NCI-H2081 (cell line): Measurements from ENCODE around the gene DDAH1.

ENCODE experiments used
- DNase-seq, 2 experiments: peaks; one replicate each; lab custom pipeline; 2025; lab: John Stamatoyannopoulos, UW

DDAH1 gene

DNA sequence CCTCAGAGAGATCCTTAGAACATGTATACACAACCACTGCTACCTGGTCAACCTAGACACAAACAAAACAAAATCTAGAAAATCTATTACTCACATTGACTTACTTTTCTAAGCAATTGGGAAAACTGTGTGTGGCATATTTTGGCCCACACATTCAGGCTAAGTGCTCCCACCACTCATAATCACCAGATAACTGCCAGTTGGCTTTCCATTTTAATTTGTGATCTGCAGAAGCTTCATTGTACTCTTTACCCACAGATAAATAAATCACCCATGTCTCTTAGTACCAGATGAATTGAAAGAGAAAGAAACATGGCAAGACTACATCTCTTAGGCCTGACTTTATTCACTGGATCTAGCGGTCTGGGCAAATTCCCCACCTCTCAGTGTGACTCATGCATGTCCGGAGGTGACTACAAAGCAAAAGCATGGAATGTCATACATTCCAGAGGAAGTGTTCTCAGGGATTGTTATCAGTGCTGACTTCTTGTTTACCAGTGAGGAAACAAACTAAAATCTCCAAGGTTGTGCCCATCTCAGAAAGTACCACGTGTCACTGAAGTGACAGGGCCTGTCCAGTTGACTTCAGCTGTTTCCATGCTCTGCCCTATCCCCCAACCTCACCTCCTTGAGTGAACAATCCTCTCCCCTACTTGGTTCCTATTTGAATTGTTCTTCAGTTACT is 136.1 kb downstream of the DDAH1 start:
- no peak for DNase-seq

DNA sequence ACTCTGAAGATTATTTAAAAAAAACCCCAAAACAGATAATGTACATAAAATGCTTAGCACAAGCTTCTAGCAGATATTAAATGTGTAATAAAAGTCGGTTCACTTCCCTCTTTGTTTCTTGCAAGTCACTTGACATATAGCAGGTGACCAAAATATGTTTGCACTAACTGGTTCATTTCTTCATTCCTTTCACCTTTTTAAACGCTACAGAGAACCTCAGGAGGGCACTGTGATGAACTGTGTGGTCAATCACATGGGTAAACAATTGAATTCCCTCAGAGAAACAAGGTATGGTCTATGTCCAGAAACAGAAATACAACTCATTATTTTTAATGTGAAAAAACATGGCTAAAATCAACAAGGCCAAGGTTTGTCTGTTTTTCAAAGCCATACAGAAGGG is 137.2 kb downstream of the DDAH1 start:
- DNase-seq = no peak

DNA sequence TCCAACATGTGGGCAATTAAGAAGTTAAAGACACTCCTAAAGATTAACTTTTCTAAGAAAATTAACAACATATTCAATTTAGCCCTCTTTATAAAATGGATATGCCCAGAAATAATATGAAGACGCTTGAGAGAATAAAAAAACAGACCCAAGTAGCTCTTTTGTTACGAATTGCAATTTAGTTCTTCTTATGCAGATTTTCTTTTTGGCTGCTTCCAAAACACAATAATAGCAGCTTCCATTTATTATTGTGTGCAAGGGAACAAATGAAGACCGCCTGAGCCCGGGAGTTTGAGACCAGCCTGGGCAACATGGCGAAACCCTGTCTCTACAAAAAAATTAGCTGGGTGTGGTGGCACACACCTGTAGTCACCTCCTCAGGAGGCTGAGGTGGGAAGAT is 138.1 kb downstream of the DDAH1 start:
- DNase-seq = no peak

DNA sequence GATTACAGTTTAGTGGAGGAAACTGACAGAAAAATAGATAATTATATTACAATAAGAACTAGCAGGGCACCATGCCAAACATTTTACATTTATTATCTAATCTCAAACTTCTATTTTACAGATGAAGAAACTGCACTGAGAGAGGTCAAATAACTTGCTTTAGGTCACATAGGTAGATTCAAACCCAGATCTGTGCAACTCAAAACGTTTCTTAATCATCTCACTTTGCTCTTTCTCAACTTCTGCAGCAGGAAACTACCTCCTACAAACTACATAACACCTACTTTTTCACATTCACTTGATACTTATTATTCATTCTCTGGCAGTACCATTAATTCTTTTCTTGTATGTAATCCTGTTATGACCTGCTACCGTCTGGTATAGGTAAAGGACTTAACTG is 138.6 kb downstream of the DDAH1 start:
- no peak for DNase-seq

DNA sequence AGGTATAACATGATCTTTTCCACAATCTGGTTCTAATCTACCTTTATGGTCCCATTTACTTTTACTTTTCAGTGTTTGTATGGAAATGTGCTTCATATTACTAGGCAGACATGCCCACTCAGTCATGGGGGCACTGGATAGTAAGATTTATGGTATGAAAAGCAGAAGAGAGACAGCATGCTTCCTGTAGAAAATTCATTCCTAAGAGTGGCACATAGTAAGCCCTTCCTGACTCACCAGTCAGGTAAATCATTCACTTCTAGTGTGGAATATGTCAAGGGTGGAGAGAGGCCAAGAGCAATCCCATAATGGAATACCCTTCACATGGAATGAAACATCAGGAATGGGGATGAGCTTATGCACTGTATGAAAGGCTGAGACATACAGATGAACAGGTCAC is 139.0 kb downstream of the DDAH1 start:
- DNase-seq = no peak

DNA sequence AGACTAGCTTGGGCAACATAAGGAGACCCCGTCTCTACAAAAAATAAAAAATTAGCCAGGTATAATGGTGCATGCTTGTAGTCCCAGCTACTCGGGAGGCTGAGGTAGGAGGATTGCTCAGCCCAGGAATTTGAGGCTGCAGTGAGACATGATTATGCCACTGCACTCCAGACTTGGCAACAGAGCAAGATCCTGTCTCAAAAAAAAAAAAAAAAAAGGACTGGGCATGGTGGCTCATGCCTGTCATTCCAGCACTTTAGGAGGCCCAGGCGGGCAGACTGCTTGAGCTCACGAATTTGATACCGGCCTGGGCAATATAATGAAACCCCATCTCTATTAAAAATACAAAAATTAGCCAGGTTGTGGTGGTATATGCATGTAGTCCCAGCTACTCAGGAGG is 141.2 kb downstream of the DDAH1 start:
- no peak for DNase-seq

DNA sequence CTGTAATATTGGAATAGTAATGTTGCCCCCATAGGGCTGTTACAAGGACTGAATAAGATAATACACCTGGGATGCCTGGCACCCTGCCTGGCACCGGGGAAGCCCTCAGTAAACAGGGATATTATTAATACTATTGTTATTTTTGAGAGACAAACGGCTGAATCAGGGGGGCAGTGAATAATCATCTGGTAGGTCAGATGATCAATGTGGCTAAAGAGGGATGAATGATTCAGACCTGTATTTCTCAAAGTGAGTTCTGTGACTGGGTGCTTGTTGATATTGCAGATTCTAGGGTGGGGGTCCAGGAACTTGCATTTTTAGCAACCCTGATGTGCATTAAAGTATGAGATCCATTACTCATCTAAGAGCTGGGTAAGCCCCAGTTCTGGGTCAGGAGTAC is 142.3 kb downstream of the DDAH1 start:
- no peak for DNase-seq

DNA sequence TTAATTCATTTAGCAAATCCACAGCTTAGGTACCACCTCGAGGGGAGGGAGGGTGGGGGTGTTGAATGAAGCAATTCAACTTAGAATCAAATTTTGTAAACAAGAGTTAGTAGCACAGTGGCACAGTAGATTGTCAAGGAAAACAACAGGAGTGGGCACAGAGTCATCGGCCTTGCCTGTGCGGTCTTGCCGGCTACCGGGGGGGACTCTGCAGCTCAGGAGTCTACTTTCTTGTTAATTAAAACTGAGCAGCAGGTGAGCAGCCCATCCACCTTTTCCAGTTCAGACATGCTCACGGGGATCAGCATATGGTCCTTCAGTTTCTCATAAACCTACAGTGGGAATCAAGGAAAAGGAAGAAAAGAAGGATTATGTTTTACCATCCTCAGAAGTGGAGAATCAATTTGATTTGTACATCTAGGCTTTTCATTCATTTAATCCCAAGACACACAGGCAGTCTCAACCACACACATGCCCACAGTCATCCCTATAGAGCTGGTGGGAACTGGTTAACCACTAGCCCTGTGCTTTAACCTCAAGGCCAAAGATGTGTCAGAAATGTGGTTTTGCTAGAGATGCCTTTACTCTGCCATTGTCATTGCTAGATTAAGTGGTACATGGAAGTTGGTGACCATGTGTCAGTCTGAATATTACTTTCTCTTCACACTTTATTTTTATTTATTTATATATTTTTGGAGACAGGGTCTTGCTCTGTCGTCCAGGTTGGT is 143.6 kb downstream of the DDAH1 start:
- DNase-seq = no peak

DNA sequence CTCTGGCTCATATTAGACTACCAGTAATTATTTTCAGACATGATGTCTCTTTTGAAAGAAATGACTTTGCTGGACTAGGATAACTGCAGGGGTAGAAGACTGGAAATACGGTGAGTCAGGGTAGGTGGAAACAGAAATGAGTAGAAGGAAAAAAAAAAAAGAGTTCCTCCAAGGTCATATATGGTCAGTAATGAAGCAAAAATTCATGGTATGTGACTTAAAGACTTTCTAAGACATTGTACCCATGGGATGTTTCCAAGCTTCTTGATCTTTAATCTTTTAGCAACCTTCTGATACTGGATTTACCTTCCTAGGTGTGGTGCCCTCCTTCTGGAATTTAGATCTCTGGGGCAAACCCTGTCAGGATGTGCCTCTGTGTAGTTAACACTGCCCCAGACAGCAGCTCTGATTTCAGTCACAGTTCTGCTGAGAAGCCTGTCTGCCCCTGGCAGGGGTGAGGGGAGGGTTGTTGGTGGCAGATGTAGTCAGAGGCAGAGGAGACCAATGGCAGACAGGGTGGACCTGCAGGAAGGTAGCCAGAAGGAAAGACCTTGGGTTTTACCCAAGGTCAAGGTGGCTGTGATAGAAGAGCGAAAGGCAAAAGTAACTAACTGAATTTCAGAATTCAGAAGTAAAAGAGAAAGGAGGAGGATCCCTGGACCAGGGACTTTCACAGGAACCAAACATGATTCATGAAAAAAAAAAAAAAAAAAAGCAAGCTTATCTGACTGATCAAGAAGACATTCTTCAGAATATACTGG is 144.4 kb downstream of the DDAH1 start:
- no peak for DNase-seq

DNA sequence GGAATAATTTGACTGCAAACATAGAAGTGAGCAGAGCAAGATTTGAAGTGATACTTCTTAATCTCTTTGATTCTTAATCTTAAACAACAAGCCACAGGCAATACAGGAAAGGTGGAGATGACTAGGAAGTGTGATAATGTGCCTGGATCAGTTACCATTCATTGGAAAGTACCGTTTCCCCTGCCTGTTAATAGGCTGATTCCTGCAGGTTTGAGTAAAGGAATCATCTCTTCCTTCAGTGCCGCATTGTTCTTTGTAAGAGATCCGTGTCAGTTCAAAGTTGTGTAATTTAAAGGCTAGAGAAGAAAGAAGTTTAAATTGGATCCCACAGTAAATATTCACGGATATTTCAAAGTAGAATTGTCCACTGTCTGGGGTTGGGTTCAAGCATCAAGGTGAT is 145.0 kb downstream of the DDAH1 start:
- DNase-seq = no peak

DNA sequence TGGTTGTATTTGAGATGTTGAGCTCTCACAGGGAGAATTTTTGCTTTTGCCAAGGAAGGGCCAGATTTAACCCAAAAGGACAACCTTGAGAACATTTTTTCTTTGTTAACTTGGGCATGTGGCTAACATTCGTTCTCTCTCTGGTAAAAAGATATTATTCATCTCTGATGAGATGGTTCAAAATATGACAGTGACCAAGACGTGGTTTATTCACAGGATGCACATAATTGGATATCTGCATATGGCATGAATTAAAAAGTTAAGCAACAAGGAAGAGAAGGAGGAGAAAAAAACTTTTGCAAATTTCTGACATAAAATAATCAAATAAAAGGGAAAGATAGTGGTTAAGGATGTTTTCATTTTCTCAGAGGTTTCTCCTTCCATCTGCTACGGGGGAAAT is 145.5 kb downstream of the DDAH1 start:
- no peak for DNase-seq

DNA sequence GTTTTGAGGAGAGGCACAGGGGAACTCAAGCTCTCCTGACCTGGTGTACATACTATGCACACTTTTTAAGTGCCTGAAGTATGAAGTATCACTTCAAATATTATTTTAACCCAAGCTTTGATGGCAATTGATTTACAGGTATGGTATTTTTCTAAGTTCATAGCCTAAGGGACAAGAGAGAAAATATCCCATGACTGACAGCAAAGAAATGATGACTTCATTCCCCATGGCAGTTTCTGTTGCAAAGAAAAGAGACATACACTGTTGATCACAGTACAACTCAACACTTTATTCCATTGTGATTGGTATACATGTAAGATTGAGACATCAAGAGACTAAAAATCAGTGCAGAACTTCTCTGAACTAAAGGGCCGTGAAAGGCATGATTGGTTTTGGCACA is 146.7 kb downstream of the DDAH1 start:
- DNase-seq = no peak

DNA sequence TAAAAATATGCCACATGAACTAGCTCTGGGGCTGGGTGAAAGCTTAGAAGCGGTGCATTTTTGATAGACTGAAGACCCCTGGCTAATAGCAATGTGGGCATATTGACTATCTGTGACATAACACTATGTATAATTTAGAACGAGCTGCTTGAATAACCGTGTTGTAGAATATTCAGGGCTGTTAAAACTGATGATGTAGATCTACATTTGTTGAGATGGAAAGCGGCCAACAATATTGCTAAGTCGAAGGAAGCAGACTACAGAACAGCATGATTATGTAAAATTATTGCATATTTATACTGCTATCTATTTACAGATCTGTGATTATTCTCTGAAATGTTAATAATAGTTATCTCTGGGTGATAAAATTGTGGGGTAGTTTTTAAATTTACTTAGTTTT is 147.4 kb downstream of the DDAH1 start:
- no peak for DNase-seq

DNA sequence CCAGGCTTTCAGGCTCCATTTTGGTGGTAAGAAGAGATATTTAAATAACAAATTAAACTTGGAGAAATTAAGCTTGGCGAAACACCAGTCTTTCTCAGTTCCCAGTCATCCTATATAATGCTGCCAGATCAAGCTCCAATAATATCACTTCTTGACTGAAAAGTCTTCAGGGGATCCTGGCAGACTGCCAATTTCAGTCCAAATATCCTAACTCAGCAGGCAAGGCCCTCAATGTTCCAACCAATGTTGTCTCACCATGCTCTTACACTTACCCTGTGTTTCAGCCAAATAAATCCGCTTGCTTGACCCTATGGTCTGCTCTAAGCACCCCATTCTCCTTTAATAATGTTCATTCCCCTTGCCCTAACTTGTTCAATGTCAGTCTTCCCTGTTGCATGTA is 148.6 kb downstream of the DDAH1 start:
- DNase-seq = peak in 1 of 2 experiments; percentile 9

DNA sequence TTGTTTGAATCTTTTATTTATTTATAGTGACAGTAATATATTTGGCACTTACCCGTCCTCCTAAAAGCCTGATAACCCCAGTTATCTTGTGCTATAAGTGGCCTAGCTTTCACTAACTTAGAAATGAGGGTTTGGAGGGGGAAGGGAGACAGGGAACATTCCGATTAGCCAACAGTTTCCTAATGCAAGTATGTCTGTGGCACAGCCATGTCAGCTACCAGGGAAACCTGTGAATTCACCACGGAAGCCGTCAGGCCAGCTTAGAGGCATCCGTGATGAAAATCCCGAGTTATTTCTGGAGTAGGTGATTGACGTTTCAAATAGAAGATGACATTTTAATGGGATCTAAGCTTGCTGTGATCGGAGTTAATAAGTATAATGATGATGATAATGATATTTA is 149.2 kb downstream of the DDAH1 start:
- DNase-seq = no peak

DNA sequence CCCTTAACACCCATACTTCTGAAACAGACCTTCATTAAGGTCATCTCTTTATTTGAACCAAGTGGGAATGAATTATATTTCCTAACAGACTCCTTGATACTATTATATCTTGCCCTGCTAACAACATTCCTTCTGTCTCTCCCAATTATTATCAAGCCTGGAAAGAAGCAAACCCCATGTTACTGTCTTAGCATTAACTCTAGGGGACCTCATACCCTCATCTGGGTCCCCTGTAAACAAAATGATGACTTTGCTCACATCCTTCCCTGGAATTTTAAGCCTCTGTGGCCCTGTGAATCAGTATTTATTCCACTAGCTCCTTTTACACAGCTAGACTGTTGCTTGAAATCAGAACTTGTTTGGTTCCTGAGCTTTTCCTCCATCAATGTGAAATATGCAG is 150.2 kb downstream of the DDAH1 start:
- DNase-seq = no peak

DNA sequence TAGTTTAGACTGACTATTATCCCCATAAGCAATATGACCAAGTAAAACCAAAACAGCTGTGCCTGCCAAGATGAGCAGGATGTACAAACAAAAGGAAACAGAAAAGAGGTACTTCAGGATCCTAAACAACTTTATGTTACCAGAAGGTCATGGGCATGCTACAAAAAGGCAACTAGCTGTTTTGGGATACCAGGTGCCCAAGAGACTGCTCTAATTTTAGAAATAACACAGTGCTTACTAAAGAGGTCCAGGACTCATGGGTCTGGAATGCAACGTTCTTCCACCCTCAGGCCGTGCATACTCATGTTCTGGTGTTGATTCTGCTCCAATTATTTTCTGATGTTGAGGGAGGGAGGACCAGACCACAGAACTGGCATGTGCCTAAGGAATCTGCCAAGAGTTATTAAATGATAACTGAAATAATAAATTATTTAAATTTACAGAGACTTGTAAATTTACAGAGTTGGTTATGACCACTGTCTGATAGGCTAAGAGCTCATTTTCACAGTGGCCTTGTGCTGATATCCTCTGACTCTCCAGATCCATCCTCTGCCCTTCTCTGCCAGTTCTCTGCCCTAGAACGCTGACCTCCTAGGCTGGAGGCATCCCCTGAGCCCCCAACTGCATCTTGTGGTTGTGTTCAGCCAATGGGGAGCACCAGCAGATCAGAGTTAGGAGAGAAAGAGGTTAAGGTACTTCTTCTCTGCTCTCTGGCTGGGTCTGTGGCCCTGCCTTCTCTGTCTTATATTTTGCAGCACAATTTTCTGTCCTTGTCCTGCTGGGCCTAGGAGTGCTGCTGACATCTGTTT is 150.9 kb downstream of the DDAH1 start:
- no peak for DNase-seq

DNA sequence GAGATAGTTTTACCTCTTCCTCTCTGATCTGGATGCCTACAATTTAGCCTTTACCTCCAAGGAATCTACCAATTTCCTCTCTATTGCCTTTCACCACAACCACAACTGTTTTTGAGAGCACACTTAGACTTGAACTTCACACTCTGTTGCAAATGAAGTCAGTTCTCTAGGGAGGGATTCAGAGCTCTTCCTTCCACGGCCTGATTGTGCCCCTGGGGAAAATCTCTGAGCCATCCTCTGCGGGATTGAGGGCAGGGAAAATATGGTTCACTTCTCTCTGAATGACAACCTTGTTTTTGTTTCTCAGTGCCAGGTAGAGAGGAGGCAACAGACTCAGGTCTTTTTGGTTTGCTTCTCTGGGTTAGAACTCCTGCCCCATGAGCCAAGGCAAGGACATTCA is 153.1 kb downstream of the DDAH1 start:
- no peak for DNase-seq

DNA sequence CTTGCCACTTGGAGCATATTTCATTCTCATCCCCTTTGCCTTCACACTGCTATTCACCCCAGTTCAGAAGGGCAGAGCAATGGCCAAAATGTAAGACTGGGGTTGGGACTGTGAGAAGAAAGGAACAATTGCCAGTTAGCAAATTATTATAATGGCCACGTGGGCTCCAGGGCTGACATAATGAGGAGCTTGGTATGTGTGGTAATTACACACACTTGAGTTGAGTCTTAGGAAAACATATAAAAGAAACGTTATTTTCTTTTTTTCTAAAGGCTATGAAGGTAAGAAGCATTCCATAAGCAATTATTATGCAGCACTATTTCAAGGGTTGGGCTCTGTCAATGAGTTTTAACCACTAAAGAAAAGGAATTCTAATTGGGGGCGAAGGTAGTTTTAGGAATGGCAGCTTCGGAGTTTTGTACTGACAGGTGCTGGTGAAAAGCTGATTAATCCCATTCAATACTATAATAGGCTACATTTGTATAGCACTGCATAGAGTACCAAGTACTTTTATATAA is 156.1 kb downstream of the DDAH1 start:
- no peak for DNase-seq

DNA sequence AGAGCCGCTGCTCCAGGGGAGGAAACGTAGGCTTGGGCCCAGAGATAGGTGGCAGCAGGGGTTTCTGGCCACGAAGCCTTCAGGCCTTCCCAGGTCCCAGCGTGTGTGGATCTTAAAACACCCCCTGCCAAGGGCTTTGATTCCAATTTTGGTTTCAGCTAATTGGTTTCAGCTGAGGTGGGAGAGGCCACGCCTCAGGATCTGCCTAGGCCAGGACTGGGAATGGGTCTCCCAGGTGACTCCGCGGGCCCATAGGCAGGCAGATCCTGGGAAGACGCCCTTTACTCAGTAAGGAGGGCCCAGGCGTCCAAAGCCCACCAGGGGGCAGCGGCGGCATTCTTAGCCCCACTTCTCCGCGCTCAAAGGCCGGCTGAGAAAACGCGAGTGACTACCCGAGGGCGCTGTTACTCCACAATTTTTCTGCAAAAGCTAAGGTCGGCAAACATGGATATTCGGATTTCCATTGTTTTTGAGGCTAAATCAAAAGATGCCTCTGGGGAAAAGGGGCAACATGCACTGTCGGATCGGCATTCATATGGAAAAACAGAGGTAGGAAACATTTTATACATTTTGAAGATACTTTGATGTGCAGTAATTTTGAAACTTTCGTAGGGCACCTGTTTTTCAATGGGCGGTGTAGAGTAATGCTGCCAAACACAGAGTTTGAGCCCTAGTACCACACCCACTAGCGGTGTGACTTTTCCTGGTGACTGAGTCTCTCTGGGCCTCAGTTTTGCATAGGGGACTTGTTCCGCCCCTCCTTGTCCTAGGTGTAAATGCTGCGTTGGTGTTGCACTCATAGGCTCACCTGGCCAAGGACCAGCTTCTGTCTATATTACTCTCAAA is 156.7 kb downstream of the DDAH1 start:
- DNase-seq = peak; percentile 18 to 22

DNA sequence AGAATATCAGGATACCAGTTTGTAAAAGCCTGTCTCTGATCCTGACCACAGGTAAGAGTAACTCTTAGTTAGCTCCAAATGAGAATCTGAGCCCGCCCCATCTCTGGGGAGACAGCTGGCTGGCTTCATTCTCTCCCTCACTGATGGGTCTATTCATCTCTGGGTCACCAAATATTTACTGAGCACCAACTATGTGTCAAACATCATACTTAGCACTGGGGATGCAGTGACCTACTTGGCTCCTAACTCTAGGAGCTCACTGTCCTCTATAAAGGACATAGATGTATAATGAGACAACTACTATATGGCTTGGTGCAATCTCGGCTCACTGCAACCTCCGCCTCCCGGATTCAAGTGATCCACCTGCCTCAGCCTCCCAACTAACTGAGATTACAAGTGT is 158.7 kb downstream of the DDAH1 start:
- DNase-seq = no peak
